Liver (tissue), 9 donors: Measurements from ENCODE around the gene PHTF2. TPM values are rescaled to one million over a fixed set of nuclear protein-coding genes. Genes with fewer than 3 reads are reported as not detected.

Experiments used
- DNase-seq: peaks from one replicate; pipeline ENCODE4 v3.0.0-alpha.2; 2017; ENCODE audit warnings: low spot score
- H3K27ac ChIP-seq, 2 donors: one replicate each; pipeline ENCODE4 v1.7.0; 2013; ENCODE audit warnings: inconsistent platforms in 2 of 2, low read length in 2 of 2, control low read depth in 1 of 2, low read depth in 1 of 2, mild to moderate bottlenecking in 1 of 2
- H3K27me3 ChIP-seq, 4 donors: one replicate each; pipeline versions ENCODE4 v1.6.1 to v1.7.0; 2013; ENCODE audit warnings: low read length in 3 of 4, inconsistent platforms in 1 of 4, mild to moderate bottlenecking in 1 of 4, moderate library complexity in 1 of 4; ENCODE audit not compliant: control insufficient read depth in 4 of 4, insufficient read depth in 4 of 4
- H3K36me3 ChIP-seq, 4 donors: one replicate each; pipeline versions ENCODE4 v1.6.1 to v1.7.0; 2013; ENCODE audit warnings: low read length in 3 of 4, mild to moderate bottlenecking in 3 of 4, low read depth in 1 of 4, moderate library complexity in 1 of 4; ENCODE audit not compliant: control insufficient read depth in 4 of 4, insufficient read depth in 3 of 4
- H3K4me1 ChIP-seq, 4 donors: one replicate each; pipeline versions ENCODE4 v1.6.1 to v1.7.0; 2013; ENCODE audit warnings: low read length in 3 of 4, mild to moderate bottlenecking in 3 of 4, moderate library complexity in 1 of 4; ENCODE audit not compliant: control insufficient read depth in 4 of 4, insufficient read depth in 4 of 4
- H3K4me3 ChIP-seq, 3 donors: one replicate each; pipeline versions ENCODE4 v1.6.1 to v1.7.0; 2013; ENCODE audit warnings: low read length in 3 of 3, control low read depth in 1 of 3, low read depth in 1 of 3, mild to moderate bottlenecking in 1 of 3
- H3K9ac ChIP-seq, 2 donors: one replicate each; pipeline ENCODE4 v1.7.0; 2013; ENCODE audit warnings: low read length in 2 of 2, mild to moderate bottlenecking in 2 of 2, moderate library complexity in 2 of 2, control low read depth in 1 of 2, low read depth in 1 of 2
- H3K9me3 ChIP-seq, 4 donors: one replicate each; pipeline versions ENCODE4 v1.6.1 to v1.7.0; 2013; ENCODE audit warnings: low read length in 3 of 4; ENCODE audit not compliant: control insufficient read depth in 4 of 4
- ATF3 ChIP-seq: IDR thresholded peaks from 2 replicates; pipeline ENCODE4 v1.6.1; 2016; ENCODE audit warnings: antibody characterized with exemption
- CTCF ChIP-seq: fragments of 150-350 bp; IDR thresholded peaks from 2 replicates; pipeline ENCODE4 v1.5.1; 2017; ENCODE audit warnings: improper control_type of control experiment, low read depth, low read length; ENCODE audit not compliant: missing input control
- FOXA1 ChIP-seq: IDR thresholded peaks from 2 replicates; pipeline ENCODE4 v1.6.1; 2016; ENCODE audit warnings: antibody characterized with exemption
- FOXA2 ChIP-seq: IDR thresholded peaks from 2 replicates; pipeline ENCODE4 v1.6.1; 2016; ENCODE audit warnings: antibody characterized with exemption
- GABPA ChIP-seq, 2 donors: IDR thresholded peaks in 1 of 2; conservative IDR thresholded peaks in 1 of 2; 2 replicates each; pipeline ENCODE4 v1.6.1; 2016; ENCODE audit warnings: antibody characterized with exemption in 2 of 2, mild to moderate bottlenecking in 1 of 2, moderate library complexity in 1 of 2
- HNF4G ChIP-seq: IDR thresholded peaks from 2 replicates; pipeline ENCODE4 v1.6.1; 2016; ENCODE audit warnings: antibody characterized with exemption
- JUND ChIP-seq, 2 donors: IDR thresholded peaks; 2 replicates each; pipeline ENCODE4 v1.6.1; 2016; ENCODE audit warnings: antibody characterized with exemption in 2 of 2
- NR2F2 ChIP-seq: IDR thresholded peaks from 2 replicates; pipeline ENCODE4 v1.6.1; 2016; ENCODE audit warnings: antibody characterized with exemption
- RAD21 ChIP-seq, 2 donors: IDR thresholded peaks; 2 replicates each; pipeline ENCODE4 v1.6.1; 2016; ENCODE audit warnings: antibody characterized with exemption in 2 of 2, mild to moderate bottlenecking in 2 of 2
- REST ChIP-seq: IDR thresholded peaks from 2 replicates; pipeline ENCODE4 v1.6.1; 2016; ENCODE audit warnings: antibody characterized with exemption, mild to moderate bottlenecking
- SP1 ChIP-seq: IDR thresholded peaks from 2 replicates; pipeline ENCODE4 v1.6.1; 2018; ENCODE audit warnings: antibody characterized with exemption, mild to moderate bottlenecking
- YY1 ChIP-seq: IDR thresholded peaks from 2 replicates; pipeline ENCODE4 v1.6.1; 2016; ENCODE audit warnings: antibody characterized with exemption, mild to moderate bottlenecking
- ZBTB33 ChIP-seq: IDR thresholded peaks from 2 replicates; pipeline ENCODE4 v1.6.1; 2016; ENCODE audit warnings: antibody characterized with exemption
- WGBS: extraction: QIAGEN DNeasy Blood & Tissue Kit; methylation state at CpG from one replicate; pipeline ENCODE4 v1.1.7; 2013; 5-methylcytosine and 5-hydroxymethylcytosine counted together
- polyA plus RNA-seq, 2 donors: library from polyadenylated mRNA; stranded (reverse) in 1 of 2; unstranded in 1 of 2; fragments of 200-250 nt in 1 of 2; fragments of >200 nt in 1 of 2; fragmentation: Nextera tagmentation in 1 of 2; extraction: Ambion mirVana in 1 of 2; gene quantifications; one replicate each; pipeline versions ENCODE4 v1.2.1 to v1.2.3, GENCODE V29; 2013 to 2015
- total RNA-seq, 2 donors: library from RNA; depleted of rRNA; stranded (reverse); fragments of >200 nt; gene quantifications; one replicate each; pipeline ENCODE4 v1.2.3, GENCODE V29; 2014
- donor health status: healthy.
- donor health status: healthy.
- donor health status: healthy.
- donor health status: healthy.
- donor health status: healthy.

The PHTF2 gene
- total and polyA plus RNA-seq, 4 donors = 2.2 to 7.3 (median 4.7) TPM

GRCh38 chr7:77826300-77826699, 27.7 kb downstream of the PHTF2 start:
- Histone ChIP-seq H3K4me3 (no peak overlapping the region), H3K36me3 (no peaks in the 10 kb centered on the region), H3K4me1 (no peaks in the 10 kb centered on the region), H3K27ac (no peak overlapping the region), H3K9me3 (peaks cover 0 to 11% (median 5%) of the 10 kb centered on the region in 4 donors), H3K27me3 (no peaks in the 10 kb centered on the region), H3K9ac (no peak overlapping the region)
- DNase-seq = no peak
- peak; percentile 25 for TF ChIP-seq REST
- no peak for TF ChIP-seq SP1
- 89% methylated on average over 2 of the region's 2 CpGs for WGBS

GRCh38 chr7:77827999-77828398, 29.4 kb downstream of the PHTF2 start:
- no peaks in the 10 kb centered on the region for H3K36me3 ChIP-seq
- H3K9me3 ChIP-seq = peaks cover 0 to 3% (median 0%) of the 10 kb centered on the region in 4 donors
- WGBS = 81% methylated on average over 2 of the region's 2 CpGs
- DNase-seq = no peak
- no peaks in the 10 kb centered on the region for H3K27me3 ChIP-seq
- no peak overlapping the region for H3K4me3 ChIP-seq
- H3K9ac ChIP-seq = no peak overlapping the region
- no peak for TF ChIP-seq RAD21 (IDR thresholded peaks at IDR 0.05)
- TF ChIP-seq HNF4G = no peak
- no peak for TF ChIP-seq ATF3
- TF ChIP-seq FOXA2 = no peak
- no peak for TF ChIP-seq GABPA (IDR thresholded peaks at IDR 0.05 in 1 of 2, conservative IDR thresholded peaks at IDR 0.05 in 1 of 2)
- TF ChIP-seq FOXA1 = no peak
- no peak for TF ChIP-seq ZBTB33
- TF ChIP-seq JUND (IDR thresholded peaks at IDR 0.05) = no peak
- no peak for TF ChIP-seq YY1
- TF ChIP-seq NR2F2 = no peak
- no peak for TF ChIP-seq CTCF
- H3K4me1 ChIP-seq = no peaks in the 10 kb centered on the region
- H3K27ac ChIP-seq = no peak overlapping the region
